AG09319 (cell line): ENCODE results near the gene TANK.

Experiments
- DNase-seq: peaks from one replicate; pipeline ENCODE4 v3.0.0-alpha.2; 2010; ENCODE audit warnings: low read depth; ENCODE audit errors: extremely low read depth
- TF ChIP-seq, protein P1 (sequence below): IDR thresholded peaks from 2 replicates; pipeline ENCODE4 v1.5.1; 2011; ENCODE audit warnings: low read depth, mild to moderate bottlenecking, inconsistent platforms, low read length, moderate library complexity

Gene TANK

GRCh38 chr2:161161074-161161706 is 962 bp downstream of the TANK start:
- DNase-seq: no peak

DNA sequence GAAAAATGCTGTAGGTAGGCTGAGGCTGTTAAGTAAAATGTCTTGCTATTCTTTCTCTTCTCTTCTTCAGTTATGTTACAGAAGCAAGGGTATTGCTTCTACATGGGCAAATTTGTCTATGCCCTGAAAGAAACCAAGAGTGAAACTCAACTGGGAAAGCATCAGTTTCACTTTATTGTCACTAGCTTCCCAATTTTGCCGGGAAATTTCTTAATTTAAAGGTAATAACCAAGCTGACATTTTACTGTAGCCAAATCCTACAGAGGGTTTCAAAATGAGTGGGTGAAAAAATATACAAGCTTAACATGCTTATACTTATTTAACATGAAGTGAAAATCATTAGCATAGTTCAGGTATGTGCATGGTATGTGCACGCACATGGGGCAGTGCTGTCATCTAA is 3.2 kb downstream of the TANK start:
- no peak for DNase-seq
- TF ChIP-seq, protein P1, sequence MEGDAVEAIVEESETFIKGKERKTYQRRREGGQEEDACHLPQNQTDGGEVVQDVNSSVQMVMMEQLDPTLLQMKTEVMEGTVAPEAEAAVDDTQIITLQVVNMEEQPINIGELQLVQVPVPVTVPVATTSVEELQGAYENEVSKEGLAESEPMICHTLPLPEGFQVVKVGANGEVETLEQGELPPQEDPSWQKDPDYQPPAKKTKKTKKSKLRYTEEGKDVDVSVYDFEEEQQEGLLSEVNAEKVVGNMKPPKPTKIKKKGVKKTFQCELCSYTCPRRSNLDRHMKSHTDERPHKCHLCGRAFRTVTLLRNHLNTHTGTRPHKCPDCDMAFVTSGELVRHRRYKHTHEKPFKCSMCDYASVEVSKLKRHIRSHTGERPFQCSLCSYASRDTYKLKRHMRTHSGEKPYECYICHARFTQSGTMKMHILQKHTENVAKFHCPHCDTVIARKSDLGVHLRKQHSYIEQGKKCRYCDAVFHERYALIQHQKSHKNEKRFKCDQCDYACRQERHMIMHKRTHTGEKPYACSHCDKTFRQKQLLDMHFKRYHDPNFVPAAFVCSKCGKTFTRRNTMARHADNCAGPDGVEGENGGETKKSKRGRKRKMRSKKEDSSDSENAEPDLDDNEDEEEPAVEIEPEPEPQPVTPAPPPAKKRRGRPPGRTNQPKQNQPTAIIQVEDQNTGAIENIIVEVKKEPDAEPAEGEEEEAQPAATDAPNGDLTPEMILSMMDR: no peak

More at GRCh38 chr2:161161074-161161706, 962 bp downstream of the TANK start:
- TF ChIP-seq, protein P1: no peak

DNA sequence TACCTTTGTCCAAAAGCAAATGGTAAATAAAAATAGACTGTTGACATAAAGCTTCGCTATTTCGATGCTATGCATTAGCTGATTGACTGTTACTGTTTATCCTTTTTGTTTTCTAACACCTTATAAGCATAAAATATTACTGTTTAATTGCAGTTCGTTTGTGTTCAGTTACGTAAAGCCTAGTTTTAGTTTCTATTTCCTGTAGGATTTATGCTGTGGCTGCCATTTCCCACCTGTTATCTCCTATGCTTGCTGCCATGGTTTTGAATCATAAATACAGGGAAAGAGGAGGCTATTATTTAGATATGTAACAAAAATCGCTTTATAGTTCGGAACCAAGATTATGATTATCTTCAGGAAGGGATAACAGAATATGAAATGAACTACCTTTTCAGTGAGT is 3.9 kb downstream of the TANK start:
- TF ChIP-seq, protein P1: no peak
- DNase-seq: no peak

DNA sequence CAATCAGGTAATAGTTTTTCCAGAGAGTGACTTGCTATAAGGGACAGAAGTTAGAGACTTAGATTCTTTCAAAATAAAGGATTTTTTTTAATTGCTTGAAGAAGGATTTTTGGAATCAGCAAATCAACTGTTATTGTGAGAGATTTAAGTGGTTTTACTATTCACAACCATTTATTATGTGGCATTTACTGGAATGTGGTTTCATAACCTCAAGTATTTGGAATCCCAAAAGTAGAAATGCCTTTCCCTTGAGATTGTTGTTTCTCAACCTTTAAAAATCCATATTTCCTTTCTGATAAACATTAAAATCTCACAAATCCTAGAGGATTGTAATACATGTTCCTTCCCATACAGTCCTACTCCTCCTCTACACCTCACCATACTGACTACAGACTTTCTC is 5.0 kb downstream of the TANK start:
- peak; percentile 31 for DNase-seq
- TF ChIP-seq, protein P1: no peak

DNA sequence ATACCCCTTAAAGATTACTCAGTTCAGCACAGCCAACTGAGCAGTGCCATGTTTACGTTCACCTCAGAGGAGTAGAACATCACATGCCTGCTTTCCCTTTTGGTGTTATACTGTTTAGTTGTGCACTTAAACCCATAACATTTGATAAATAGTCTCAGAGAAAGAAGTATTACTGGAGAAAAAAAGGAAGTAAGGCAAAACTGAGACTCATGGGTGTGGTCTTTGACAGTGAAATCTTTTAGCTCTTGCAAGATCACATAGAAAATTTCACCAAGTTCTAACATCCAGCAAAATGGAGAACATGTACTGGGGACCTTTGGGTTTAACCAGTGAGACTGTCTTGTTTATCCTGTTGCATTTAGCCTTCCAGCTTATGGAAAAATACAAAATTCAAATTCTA is 5.6 kb downstream of the TANK start:
- TF ChIP-seq, protein P1: no peak
- DNase-seq: no peak

DNA sequence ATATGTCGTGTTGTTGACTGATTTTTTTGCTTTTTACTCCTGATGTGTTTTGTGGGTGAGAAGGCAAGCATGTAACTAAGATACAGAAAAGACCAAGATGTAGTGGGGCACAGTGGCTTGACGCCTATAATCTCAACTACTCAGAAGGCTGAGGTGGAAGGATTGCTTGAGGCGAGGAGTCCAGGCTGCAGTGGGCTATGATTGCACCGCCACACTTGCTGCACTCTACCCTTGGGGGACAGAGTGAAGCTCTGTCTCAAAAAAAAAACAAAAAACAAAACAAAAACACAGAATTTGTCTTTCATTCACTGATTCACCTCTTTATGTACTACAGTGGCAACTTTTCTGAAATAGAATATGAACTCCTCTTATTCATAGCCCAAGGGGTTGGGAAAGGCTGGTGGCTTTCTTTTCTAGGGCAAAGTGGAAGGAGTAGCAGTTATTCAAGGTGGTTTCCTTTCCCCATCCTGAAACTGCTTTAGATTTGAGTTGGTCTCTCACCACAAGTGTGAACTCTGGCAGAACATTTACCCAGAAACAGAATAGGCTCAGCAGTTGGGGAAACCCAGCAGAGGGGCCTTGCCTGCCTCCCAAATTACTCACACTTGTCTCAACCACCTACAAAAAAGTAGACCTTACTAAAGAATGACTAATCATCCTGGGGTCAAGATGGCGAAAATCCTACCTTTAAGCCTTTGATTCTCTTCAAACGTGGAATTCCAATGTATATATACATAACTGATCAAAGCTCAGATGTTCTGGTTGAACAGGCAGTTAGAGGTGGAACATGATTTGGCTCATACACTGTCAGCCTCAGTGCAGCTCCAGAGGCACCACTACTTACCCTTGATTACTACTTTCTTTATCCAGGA is 6.5 kb downstream of the TANK start:
- DNase-seq: no peak
- TF ChIP-seq, protein P1: no peak

- TF ChIP-seq, protein P1: no peak
- no peak for DNase-seq
These were observed 9.1 kb downstream of the TANK start for GRCh38 chr2:161169335-161169734.
